ENCODE data around the gene UTS2B. TPM values are rescaled to one million over a fixed set of nuclear protein-coding genes. Genes with fewer than 3 reads are reported as not detected.

UTS2B gene
- total and polyA plus RNA-seq, 2 of the 4 experiments (the other 2 are of a cell fraction): 0.72 to 0.79 TPM

DNA sequence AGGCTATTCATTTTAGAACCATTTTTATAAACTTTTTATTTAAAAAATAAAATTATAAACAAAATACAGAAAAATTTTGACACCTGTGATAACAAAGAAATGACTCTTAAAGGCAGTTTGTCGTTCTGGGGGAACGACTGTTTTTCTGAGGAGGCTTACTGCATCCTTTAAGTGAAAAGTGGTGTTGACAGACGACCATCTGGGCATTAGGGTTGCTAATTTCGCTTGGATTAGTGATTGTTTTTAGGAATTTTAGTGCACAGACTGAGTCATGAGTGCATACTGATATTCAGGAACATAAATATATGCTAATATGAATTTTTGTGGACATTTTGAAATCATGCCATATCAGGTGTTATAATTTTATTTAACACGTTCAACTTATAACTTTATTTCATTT, 102.8 kb downstream of the UTS2B start:
- H3K14ac ChIP-seq (replicated peaks; ENCODE audit: low read depth, low read length): no peak overlapping the region
- H3K9me1 ChIP-seq (ENCODE audit: insufficient read depth, low read length): no peaks in the 10 kb centered on the region
- DNase-seq: no peak
- H3K79me1 ChIP-seq (ENCODE audit: low read depth in 1 of 2, low read length in 2 of 2): no peaks in the 10 kb centered on the region
- no peak overlapping the region for H2AK9ac ChIP-seq (replicated peaks; ENCODE audit: low read depth, low read length, poor library complexity)
- 40 to 100% methylated on average over 1 of the region's 5 CpGs for WGBS, 2 experiments (ENCODE audit: extremely low coverage in 2 of 2, insufficient read length in 1 of 2)
- no peaks in the 10 kb centered on the region for H3K4me1 ChIP-seq (ENCODE audit: control insufficient read depth, insufficient read depth, low read length)
- H3K9ac ChIP-seq (ENCODE audit: low read depth, low read length): no peak overlapping the region
- no peak overlapping the region for H2BK20ac ChIP-seq (ENCODE audit: low read depth, low read length)
- no peak overlapping the region for H3K23ac ChIP-seq (ENCODE audit: low read depth, low read length)
- no peak overlapping the region for H2BK15ac ChIP-seq (ENCODE audit: low read depth, low read length)
- no peak overlapping the region for H4K8ac ChIP-seq (ENCODE audit: low read depth in 2 of 2, low read length in 2 of 2)
- H3K4me2 ChIP-seq (ENCODE audit: low read depth, low read length): no peak overlapping the region
- dilution Hi-C loops (cut with HindIII; ENCODE audit: low sequenced_read_pairs, unreplicated experiment) (no loop called here), in situ Hi-C loops (cut with MboI; ENCODE audit: low sequenced_read_pairs) (no loop called here), intact Hi-C loops (cut with micrococcal nuclease) (no loop called here)
- no peaks in the 10 kb centered on the region for H3K36me3 ChIP-seq (ENCODE audit: control insufficient read depth, insufficient read depth, low read length)
- no peak overlapping the region for H3K18ac ChIP-seq (ENCODE audit: low read depth, low read length)
- H3K4ac ChIP-seq (ENCODE audit: low read depth, low read length): no peak overlapping the region
- no peak overlapping the region for H2AFZ ChIP-seq (replicated peaks; ENCODE audit: low read length, poor library complexity)
- ChIA-PET POLR2A (ENCODE audit: unreplicated experiment) (interaction anchor here (0.7 kb wide), 1 partner anchor 155 kb away, joined by 3 read pairs; no protein-coding TSS in a partner anchor), CTCF (no interaction called here)
- no peak overlapping the region for H2AK5ac ChIP-seq (ENCODE audit: low read depth, low read length)
- H3K27me3 ChIP-seq (ENCODE audit: control insufficient read depth, insufficient read depth, low read length): no peaks in the 10 kb centered on the region
- no peak overlapping the region for H3K56ac ChIP-seq (ENCODE audit: extremely low read depth, insufficient read depth, low read length)
- no TSS peak for BruUV-seq (replicated peaks)
- H4K20me1 ChIP-seq (ENCODE audit: insufficient read depth, low read length): no peaks in the 10 kb centered on the region
- H3K9me3 ChIP-seq (ENCODE audit: control insufficient read depth, insufficient read depth, low read length): no peaks in the 10 kb centered on the region
- H2BK5ac ChIP-seq (ENCODE audit: low read depth, low read length, poor library complexity, severe bottlenecking): no peak overlapping the region
- H2BK120ac ChIP-seq (ENCODE audit: low read depth, low read length): no peak overlapping the region
- no peak for ATAC-seq (ENCODE audit: low read depth)
- no peak overlapping the region for H4K91ac ChIP-seq (ENCODE audit: insufficient read depth, low read depth, low read length)
- H4K5ac ChIP-seq (ENCODE audit: low read depth, low read length): no peak overlapping the region
- TF ChIP-seq MXI1 (IDR thresholded peaks at IDR 0.05; ENCODE audit: borderline replicate concordance, low read depth, low read length) (no peak), FOS (IDR thresholded peaks at IDR 0.05; ENCODE audit: low read depth, low read length) (no peak), SMC3 (IDR thresholded peaks at IDR 0.05; ENCODE audit: low read depth, low read length) (no peak)
- H3K27ac ChIP-seq (ENCODE audit: insufficient read depth, low read length): no peak overlapping the region
- no peak overlapping the region for H3K4me3 ChIP-seq (ENCODE audit: insufficient read depth, low read depth, low read length)

Data from IMR-90 (cell line).